ENCODE results near the gene RBMS3. TPM values are rescaled to one million over a fixed set of nuclear protein-coding genes. Genes with fewer than 3 reads are reported as not detected.

The RBMS3 gene
- total RNA-seq, 1 donor from 2014 or later, result 3.8 TPM

DNA sequence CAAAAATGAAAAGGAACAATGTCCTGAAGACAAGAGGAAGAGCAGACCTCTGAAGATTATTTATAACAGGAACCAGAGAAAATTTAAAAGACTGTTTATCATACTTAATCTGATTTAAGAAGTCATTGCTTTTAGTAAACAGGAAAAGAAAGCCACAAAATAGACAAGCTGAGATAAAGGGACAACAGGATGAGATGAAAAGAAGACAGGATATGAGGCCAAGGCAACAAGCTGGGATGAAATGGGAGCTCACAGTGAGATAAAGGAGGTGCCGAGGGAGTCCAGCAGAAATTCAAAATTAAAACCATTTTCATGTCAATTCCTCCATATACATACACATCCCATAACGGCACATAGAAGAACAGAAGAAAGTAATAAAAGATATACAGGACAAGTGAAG is 277.0 kb downstream of the RBMS3 start:
- Mint-ChIP-seq H3K9me3 (ENCODE audit: low read depth) (no peaks in the 10 kb centered on the region), H3K27ac (no peak overlapping the region), H3K4me3 (ENCODE audit: low read depth) (no peak overlapping the region), H3K27me3 (no peaks in the 10 kb centered on the region), H3K4me1 (ENCODE audit: low read depth) (no peaks in the 10 kb centered on the region), H3K36me3 (ENCODE audit: insufficient read depth) (no peaks in the 10 kb centered on the region)
- DNase-seq (ENCODE audit: low spot score, unreplicated experiment), result no peak
- TF ChIP-seq, protein P1, sequence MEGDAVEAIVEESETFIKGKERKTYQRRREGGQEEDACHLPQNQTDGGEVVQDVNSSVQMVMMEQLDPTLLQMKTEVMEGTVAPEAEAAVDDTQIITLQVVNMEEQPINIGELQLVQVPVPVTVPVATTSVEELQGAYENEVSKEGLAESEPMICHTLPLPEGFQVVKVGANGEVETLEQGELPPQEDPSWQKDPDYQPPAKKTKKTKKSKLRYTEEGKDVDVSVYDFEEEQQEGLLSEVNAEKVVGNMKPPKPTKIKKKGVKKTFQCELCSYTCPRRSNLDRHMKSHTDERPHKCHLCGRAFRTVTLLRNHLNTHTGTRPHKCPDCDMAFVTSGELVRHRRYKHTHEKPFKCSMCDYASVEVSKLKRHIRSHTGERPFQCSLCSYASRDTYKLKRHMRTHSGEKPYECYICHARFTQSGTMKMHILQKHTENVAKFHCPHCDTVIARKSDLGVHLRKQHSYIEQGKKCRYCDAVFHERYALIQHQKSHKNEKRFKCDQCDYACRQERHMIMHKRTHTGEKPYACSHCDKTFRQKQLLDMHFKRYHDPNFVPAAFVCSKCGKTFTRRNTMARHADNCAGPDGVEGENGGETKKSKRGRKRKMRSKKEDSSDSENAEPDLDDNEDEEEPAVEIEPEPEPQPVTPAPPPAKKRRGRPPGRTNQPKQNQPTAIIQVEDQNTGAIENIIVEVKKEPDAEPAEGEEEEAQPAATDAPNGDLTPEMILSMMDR (IDR thresholded peaks at IDR 0.05; ENCODE audit: unreplicated experiment), result no peak

DNA sequence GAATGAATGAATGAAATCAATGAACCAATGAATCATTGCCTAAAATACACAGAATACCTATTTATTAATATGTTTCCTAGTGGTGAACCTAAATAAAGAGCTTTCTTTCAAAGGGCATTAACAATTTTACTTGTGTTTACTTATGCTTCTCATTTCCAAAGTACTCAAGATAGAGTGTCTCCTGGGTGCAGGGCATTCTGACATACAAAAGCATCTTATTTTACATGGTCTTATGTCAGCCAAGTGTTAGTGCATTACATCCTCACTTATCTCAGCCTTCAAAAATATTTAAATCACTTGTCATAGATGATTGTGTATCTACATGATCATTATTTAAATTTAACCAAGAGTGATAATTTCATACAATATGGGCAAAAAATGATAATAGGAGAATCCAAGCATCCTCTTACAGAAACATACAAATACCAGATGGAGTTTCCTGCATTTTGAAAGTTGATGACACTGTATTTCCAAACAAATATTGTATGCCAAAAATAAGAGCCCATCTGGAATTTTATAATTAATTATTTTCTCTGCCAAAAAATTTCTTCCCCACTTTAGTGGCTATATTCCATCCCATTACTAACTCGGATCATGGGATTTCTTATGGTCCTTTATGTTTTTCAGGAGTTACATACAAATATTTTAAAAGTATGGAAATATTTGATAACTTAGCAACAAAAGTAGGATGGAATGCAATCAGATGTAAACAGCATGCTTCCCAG is 279.0 kb downstream of the RBMS3 start:
- TF ChIP-seq, protein P1 (IDR thresholded peaks at IDR 0.05; ENCODE audit: unreplicated experiment), result no peak
- Mint-ChIP-seq H3K9me3 (ENCODE audit: low read depth) (no peaks in the 10 kb centered on the region), H3K27me3 (no peaks in the 10 kb centered on the region), H3K4me3 (ENCODE audit: low read depth) (no peak overlapping the region), H3K27ac (no peak overlapping the region), H3K36me3 (ENCODE audit: insufficient read depth) (no peaks in the 10 kb centered on the region), H3K4me1 (ENCODE audit: low read depth) (peaks cover 1% of the 10 kb centered on the region)
- no peak for DNase-seq (ENCODE audit: low spot score, unreplicated experiment)

DNA sequence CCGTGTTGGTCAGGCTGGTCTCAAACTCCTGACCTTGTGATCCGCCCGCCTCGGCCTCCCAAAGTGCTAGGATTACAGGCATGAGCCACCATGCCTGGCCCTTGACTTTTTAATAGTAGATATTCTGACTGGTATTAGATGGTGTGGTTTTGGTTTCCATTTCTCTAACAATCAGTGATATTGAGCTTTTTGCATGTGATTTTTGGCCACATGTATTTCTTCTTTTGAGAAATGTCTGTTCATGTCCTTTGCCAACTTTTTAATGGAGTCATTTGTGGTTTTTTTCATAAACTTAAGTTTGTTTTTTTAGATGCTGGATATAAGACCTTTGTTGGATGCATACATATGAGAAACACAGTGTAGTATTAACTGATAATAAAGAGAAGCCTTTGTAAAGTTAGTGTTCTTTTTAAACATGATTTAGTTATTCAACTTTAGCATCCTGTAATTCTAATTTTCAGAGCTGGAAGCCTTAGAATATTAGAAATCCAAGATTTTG is 280.8 kb downstream of the RBMS3 start:
- no peak overlapping the region for H3K27ac Mint-ChIP-seq

DNA sequence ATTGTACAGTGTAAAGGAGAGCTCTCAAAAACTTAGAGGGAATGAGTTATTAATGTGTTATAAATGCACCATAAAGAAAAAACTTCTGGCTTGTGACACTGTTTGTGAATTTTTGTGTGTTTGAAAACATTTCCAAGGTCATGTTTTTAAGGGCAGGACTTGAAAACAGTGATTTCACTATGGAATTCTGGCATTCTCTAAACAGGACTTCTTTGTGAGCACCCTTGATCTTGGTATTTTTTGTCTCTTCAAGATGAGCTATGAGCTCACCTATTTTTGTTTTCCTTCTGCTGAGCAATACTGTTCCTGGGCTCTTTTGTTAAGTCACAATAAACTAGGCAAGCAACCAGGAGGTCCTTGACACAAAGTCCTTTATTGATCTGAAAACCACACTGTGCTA is 284.4 kb downstream of the RBMS3 start:
- no peaks in the 10 kb centered on the region for H3K27me3 Mint-ChIP-seq
- TF ChIP-seq, protein P1 (IDR thresholded peaks at IDR 0.05; ENCODE audit: unreplicated experiment), result no peak
- H3K36me3 Mint-ChIP-seq (ENCODE audit: insufficient read depth), result no peaks in the 10 kb centered on the region
- peak overlapping the region; percentile 54 for H3K27ac Mint-ChIP-seq
- no peak overlapping the region for H3K4me3 Mint-ChIP-seq (ENCODE audit: low read depth)
- DNase-seq (ENCODE audit: low spot score, unreplicated experiment), result no peak
- H3K4me1 Mint-ChIP-seq (ENCODE audit: low read depth), result peaks cover 10% of the 10 kb centered on the region
- no peaks in the 10 kb centered on the region for H3K9me3 Mint-ChIP-seq (ENCODE audit: low read depth)

More for the DNA sequence above, 280.8 kb downstream of the RBMS3 start:
- no peaks in the 10 kb centered on the region for H3K27me3 Mint-ChIP-seq
- DNase-seq (ENCODE audit: low spot score, unreplicated experiment), result no peak
- no peaks in the 10 kb centered on the region for H3K9me3 Mint-ChIP-seq (ENCODE audit: low read depth)
- TF ChIP-seq, protein P1 (IDR thresholded peaks at IDR 0.05; ENCODE audit: unreplicated experiment), result no peak
- H3K4me1 Mint-ChIP-seq (ENCODE audit: low read depth), result peaks cover 10% of the 10 kb centered on the region
- no peaks in the 10 kb centered on the region for H3K36me3 Mint-ChIP-seq (ENCODE audit: insufficient read depth)
- no peak overlapping the region for H3K4me3 Mint-ChIP-seq (ENCODE audit: low read depth)

DNA sequence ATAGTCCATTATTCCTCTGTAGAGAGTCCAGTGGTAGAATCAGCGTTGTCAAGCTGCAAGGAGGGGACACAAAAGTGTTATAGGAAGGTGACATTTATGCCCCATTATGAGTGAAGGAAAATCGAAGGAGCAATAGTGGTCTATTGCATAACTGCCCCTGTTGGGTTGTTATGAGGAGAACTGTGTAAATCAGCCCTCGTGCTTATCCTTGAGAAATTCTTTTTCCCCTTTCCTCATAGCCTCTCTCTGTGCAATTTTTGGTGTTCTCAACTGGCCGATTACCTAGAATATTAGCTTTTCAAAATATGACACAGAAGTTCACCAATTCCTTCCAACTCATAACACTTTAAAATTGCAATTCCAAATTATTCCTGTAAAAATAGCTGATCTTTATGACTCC is 286.6 kb downstream of the RBMS3 start:
- H3K4me1 Mint-ChIP-seq (ENCODE audit: low read depth), result peaks cover 10% of the 10 kb centered on the region
- no peaks in the 10 kb centered on the region for H3K36me3 Mint-ChIP-seq (ENCODE audit: insufficient read depth)

More for the DNA sequence above, 286.6 kb downstream of the RBMS3 start:
- peaks cover 13% of the 10 kb centered on the region for H3K9me3 Mint-ChIP-seq (ENCODE audit: low read depth)
- no peak overlapping the region for H3K4me3 Mint-ChIP-seq (ENCODE audit: low read depth)
- TF ChIP-seq, protein P1 (IDR thresholded peaks at IDR 0.05; ENCODE audit: unreplicated experiment), result no peak
- no peak for DNase-seq (ENCODE audit: low spot score, unreplicated experiment)
- no peak overlapping the region for H3K27ac Mint-ChIP-seq
- H3K27me3 Mint-ChIP-seq, result no peaks in the 10 kb centered on the region
